Thyroid gland (tissue), 4 donors: ENCODE data around the gene TOR4A.

ENCODE experiments used
- POLR2A ChIP-seq, 2 donors: fragments of 450-650 bp; IDR thresholded peaks; one replicate each; pipeline ENCODE4 v1.6.1; 2017; ENCODE audit warnings: antibody characterized with exemption in 2 of 2, mild to moderate bottlenecking in 2 of 2, moderate library complexity in 1 of 2
- TF ChIP-seq, protein P1 (sequence below), 6 experiments: fragments of 200-600 bp in 3 of 6; fragments of 450-650 bp in 3 of 6; sonication (generic) in 3 of 6; IDR thresholded peaks; one replicate each; pipeline ENCODE4 v1.5.1; 2016 to 2019; ENCODE audit warnings: antibody characterized with exemption in 6 of 6, mild to moderate bottlenecking in 2 of 6, inconsistent platforms in 1 of 6, moderate library complexity in 1 of 6

DNA sequence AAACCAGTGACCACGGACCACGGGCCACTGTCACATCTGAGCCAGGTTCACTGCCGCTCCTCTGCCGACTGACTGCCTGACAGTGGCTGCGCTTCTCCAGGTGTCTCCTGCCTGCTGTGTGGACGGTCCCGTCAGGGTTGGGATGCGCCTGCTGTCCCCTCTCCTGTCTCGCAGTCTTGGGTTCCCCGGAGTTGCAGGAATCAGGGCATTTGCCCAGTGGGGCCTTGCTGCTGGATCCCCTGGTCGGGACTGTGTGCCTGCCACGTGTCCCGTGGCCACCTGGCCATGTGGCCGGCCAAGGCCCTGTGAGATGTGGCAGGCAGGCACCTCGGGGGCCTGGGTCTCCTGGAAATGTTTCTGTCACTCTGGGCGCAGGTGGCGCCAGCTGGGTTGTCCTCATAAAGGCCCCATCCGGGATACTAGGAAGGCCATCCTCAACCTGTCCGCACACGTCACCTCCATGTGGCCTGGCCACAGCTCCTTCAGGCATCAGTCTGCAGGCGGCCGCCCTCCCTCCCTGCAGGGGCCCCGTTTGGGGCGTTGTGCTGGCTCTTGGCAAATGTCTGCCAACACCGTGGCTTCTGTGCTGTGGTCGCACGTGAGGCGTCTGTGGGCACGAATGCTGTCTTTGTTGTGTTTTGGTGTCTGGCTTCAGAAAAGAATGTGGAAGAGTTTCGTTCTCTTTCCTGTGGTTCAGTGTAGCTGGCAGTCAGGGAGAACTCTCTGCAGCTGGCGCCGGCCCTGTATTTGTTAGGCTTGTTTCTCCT lies 6.4 kb upstream of the TOR4A start:
- TF ChIP-seq, protein P1, sequence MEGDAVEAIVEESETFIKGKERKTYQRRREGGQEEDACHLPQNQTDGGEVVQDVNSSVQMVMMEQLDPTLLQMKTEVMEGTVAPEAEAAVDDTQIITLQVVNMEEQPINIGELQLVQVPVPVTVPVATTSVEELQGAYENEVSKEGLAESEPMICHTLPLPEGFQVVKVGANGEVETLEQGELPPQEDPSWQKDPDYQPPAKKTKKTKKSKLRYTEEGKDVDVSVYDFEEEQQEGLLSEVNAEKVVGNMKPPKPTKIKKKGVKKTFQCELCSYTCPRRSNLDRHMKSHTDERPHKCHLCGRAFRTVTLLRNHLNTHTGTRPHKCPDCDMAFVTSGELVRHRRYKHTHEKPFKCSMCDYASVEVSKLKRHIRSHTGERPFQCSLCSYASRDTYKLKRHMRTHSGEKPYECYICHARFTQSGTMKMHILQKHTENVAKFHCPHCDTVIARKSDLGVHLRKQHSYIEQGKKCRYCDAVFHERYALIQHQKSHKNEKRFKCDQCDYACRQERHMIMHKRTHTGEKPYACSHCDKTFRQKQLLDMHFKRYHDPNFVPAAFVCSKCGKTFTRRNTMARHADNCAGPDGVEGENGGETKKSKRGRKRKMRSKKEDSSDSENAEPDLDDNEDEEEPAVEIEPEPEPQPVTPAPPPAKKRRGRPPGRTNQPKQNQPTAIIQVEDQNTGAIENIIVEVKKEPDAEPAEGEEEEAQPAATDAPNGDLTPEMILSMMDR (IDR thresholded peaks at IDR 0.05) = no peak
- no peak for TF ChIP-seq POLR2A (IDR thresholded peaks at IDR 0.05)
